Measurements from ENCODE around the gene FUBP3.

The FUBP3 gene

GRCh38 chr9:130570208-130570607, 9.2 kb upstream of the FUBP3 start:
- H3K9me3 ChIP-seq (ENCODE audit: insufficient read depth, low read depth, low read length), result no peaks in the 10 kb centered on the region
- no peaks in the 10 kb centered on the region for H3K9me2 ChIP-seq (replicated peaks; ENCODE audit: low read depth, low read length)
- H3K27me3 ChIP-seq (ENCODE audit: insufficient read depth, low read length, poor library complexity, severe bottlenecking), result no peaks in the 10 kb centered on the region
- TF ChIP-seq, protein P1, sequence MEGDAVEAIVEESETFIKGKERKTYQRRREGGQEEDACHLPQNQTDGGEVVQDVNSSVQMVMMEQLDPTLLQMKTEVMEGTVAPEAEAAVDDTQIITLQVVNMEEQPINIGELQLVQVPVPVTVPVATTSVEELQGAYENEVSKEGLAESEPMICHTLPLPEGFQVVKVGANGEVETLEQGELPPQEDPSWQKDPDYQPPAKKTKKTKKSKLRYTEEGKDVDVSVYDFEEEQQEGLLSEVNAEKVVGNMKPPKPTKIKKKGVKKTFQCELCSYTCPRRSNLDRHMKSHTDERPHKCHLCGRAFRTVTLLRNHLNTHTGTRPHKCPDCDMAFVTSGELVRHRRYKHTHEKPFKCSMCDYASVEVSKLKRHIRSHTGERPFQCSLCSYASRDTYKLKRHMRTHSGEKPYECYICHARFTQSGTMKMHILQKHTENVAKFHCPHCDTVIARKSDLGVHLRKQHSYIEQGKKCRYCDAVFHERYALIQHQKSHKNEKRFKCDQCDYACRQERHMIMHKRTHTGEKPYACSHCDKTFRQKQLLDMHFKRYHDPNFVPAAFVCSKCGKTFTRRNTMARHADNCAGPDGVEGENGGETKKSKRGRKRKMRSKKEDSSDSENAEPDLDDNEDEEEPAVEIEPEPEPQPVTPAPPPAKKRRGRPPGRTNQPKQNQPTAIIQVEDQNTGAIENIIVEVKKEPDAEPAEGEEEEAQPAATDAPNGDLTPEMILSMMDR (conservative IDR thresholded peaks at IDR 0.05; ENCODE audit: low read length), result no peak
- TF ChIP-seq EZH2phosphoT487 (IDR thresholded peaks at IDR 0.05; ENCODE audit: borderline replicate concordance), result no peak
- no peak overlapping the region for H3K9ac ChIP-seq (ENCODE audit: low read depth, low read length, poor library complexity, severe bottlenecking)
- no peaks in the 10 kb centered on the region for H3K79me2 ChIP-seq (ENCODE audit: insufficient read depth, low read length)
- H4K20me1 ChIP-seq (ENCODE audit: insufficient read depth, low read length, poor library complexity, severe bottlenecking), result no peaks in the 10 kb centered on the region
- no peaks in the 10 kb centered on the region for H3K36me3 ChIP-seq (ENCODE audit: insufficient read depth, low read length)
- no peak overlapping the region for H2AFZ ChIP-seq (ENCODE audit: low read length)
- H3K4me3 ChIP-seq (ENCODE audit: low read length, poor library complexity, severe bottlenecking), result no peak overlapping the region
- H3K4me1 ChIP-seq (ENCODE audit: insufficient read depth, low read length, poor library complexity, severe bottlenecking), result no peaks in the 10 kb centered on the region
- H3F3A ChIP-seq (ENCODE audit: low read depth), result no peaks in the 10 kb centered on the region
- H3K4me2 ChIP-seq (ENCODE audit: low read depth, low read length, poor library complexity, severe bottlenecking), result no peak overlapping the region

- Histone ChIP-seq H3K79me2 (ENCODE audit: insufficient read depth, low read length) (peaks cover 14% of the 10 kb centered on the region), H3K9me3 (ENCODE audit: insufficient read depth, low read depth, low read length) (no peaks in the 10 kb centered on the region), H3K27me3 (ENCODE audit: insufficient read depth, low read length, poor library complexity, severe bottlenecking) (no peaks in the 10 kb centered on the region), H3K9me2 (replicated peaks; ENCODE audit: low read depth, low read length) (no peaks in the 10 kb centered on the region), H3K4me2 (ENCODE audit: low read depth, low read length, poor library complexity, severe bottlenecking) (no peak overlapping the region), H2AFZ (ENCODE audit: low read length) (no peak overlapping the region), H3K4me3 (ENCODE audit: low read length, poor library complexity, severe bottlenecking) (no peak overlapping the region), H4K20me1 (ENCODE audit: insufficient read depth, low read length, poor library complexity, severe bottlenecking) (peaks cover 8% of the 10 kb centered on the region), H3K9ac (ENCODE audit: low read depth, low read length, poor library complexity, severe bottlenecking) (no peak overlapping the region), H3K4me1 (ENCODE audit: insufficient read depth, low read length, poor library complexity, severe bottlenecking) (peaks cover 4% of the 10 kb centered on the region), H3K36me3 (ENCODE audit: insufficient read depth, low read length) (no peaks in the 10 kb centered on the region), H3F3A (ENCODE audit: low read depth) (no peaks in the 10 kb centered on the region)
- no peak for TF ChIP-seq EZH2phosphoT487 (IDR thresholded peaks at IDR 0.05; ENCODE audit: borderline replicate concordance)
- TF ChIP-seq, protein P1 (conservative IDR thresholded peaks at IDR 0.05; ENCODE audit: low read length), result no peak
These were observed 3.9 kb upstream of the FUBP3 start for GRCh38 chr9:130575514-130575913.

DNA sequence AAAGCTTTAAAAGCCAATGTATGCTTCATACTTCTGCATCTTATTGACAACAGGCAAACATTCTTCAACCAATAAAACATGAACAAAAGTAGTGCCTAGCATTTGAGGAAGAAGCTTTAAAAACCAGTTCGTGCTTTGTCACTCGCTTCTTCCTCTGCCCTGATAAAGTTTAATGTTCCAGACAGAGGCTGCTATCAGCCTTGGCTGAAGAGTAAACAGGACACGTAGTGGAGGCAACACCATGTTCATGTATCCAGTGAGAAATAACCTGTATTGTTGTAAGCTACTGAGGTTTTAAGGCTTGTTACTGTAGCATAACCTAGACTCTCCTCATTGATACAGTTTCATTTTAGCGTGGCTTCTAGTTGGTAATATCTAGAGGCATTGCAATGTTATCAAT, 3.2 kb upstream of the FUBP3 start:
- no peak overlapping the region for H3K4me3 ChIP-seq (ENCODE audit: low read length, poor library complexity, severe bottlenecking)
- no peak overlapping the region for H2AFZ ChIP-seq (ENCODE audit: low read length)
- no peaks in the 10 kb centered on the region for H3K27me3 ChIP-seq (ENCODE audit: insufficient read depth, low read length, poor library complexity, severe bottlenecking)
- H3K9me3 ChIP-seq (ENCODE audit: insufficient read depth, low read depth, low read length), result no peaks in the 10 kb centered on the region
- H4K20me1 ChIP-seq (ENCODE audit: insufficient read depth, low read length, poor library complexity, severe bottlenecking), result peaks cover 13% of the 10 kb centered on the region
- no peaks in the 10 kb centered on the region for H3K9me2 ChIP-seq (replicated peaks; ENCODE audit: low read depth, low read length)
- H3K9ac ChIP-seq (ENCODE audit: low read depth, low read length, poor library complexity, severe bottlenecking), result no peak overlapping the region
- no peak overlapping the region for H3K4me2 ChIP-seq (ENCODE audit: low read depth, low read length, poor library complexity, severe bottlenecking)
- no peak for TF ChIP-seq EZH2phosphoT487 (IDR thresholded peaks at IDR 0.05; ENCODE audit: borderline replicate concordance)
- TF ChIP-seq, protein P1 (conservative IDR thresholded peaks at IDR 0.05; ENCODE audit: low read length), result no peak
- H3K4me1 ChIP-seq (ENCODE audit: insufficient read depth, low read length, poor library complexity, severe bottlenecking), result peaks cover 6% of the 10 kb centered on the region
- no peaks in the 10 kb centered on the region for H3F3A ChIP-seq (ENCODE audit: low read depth)
- peaks cover 21% of the 10 kb centered on the region for H3K79me2 ChIP-seq (ENCODE audit: insufficient read depth, low read length)
- H3K36me3 ChIP-seq (ENCODE audit: insufficient read depth, low read length), result no peaks in the 10 kb centered on the region
